ENCODE data around the gene KLHL2.

DNA sequence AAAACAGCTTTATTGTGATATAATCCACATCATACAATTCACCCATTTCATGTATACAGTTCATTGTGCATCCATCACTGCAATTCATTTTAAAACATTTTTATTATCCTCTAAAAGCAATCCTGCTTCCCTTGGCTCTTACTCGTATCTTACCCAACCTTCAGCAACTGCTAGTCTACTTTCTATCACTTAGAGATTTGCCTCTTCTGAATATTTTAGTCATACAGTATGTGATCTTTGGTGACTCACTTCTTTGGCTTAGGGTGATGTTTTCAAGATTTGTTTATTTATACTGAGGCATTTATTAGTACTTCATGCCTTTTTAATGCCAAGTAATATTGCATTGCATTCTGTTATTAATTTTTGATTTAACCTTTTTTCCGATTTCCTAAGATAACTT, 105.1 kb downstream of the KLHL2 start:
- TF ChIP-seq CTCF (IDR thresholded peaks at IDR 0.05; ENCODE audit: poor library complexity) = no peak
- no peak for TF ChIP-seq EZH2 (IDR thresholded peaks at IDR 0.05; ENCODE audit: borderline replicate concordance)
- TF ChIP-seq EZH2phosphoT487 (IDR thresholded peaks at IDR 0.05; ENCODE audit: low read depth, severe bottlenecking, unreplicated experiment) = no peak
